HG03469 (cell line): ENCODE data around the gene TMSB10.
"Not testable (repeated sequence)": the region's sequence is repeated elsewhere in the genome, so short reads cannot be mapped to it uniquely, and the experiment has no call there.

ENCODE experiments used
- ATAC-seq: cut with Tn5 transposase; IDR thresholded peaks from one replicate; pipeline ENCODE4 v1.9.1; 2021; ENCODE audit warnings: mild to moderate bottlenecking, moderate library complexity, moderate number of reproducible peaks; ENCODE audit not compliant: unreplicated experiment

The TMSB10 gene

DNA sequence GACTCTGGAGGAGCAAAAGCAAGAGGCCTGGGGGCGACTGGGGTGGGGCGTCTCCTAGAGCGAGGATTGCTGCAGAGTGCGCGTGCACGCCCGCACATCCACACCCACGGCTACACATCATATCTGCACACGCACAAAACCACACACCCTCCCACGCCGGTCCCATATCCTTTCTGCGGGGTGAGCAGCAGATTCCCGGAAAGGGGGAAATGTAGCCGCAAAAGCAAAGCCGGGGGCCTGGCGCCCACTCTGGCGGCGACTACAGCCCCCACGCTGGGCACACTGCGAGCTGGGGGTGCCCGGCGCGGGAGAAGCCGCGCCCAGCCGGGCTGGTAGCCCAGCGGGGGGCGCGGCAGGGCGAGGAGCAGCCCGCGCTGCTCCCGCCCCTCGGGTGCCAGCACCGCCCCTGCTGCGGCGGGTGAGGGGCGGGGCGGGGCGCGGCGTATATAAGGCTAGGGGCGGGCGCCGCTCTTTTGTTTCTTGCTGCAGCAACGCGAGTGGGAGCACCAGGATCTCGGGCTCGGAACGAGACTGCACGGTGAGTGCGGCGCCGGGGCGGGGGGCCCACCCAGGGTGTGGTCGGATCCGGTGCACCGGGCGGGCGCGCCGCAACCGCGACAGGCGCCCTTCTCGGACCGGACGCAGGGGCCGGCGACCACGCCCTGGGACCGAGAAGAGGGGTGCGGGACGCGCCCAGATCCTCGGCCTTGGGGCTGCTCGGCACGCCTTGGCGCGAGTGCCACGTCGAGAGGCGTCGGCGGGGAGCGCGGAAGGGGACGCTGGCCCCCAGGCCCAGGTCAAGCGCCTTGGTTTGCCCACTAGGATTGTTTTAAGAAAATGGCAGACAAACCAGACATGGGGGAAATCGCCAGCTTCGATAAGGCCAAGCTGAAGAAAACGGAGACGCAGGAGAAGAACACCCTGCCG lies at the start of gene TMSB10:
TSS of gene TMSB10 (plus strand) at position 476 of the 927 bp plus-strand sequence.
- ATAC-seq = peak; percentile 49

DNA sequence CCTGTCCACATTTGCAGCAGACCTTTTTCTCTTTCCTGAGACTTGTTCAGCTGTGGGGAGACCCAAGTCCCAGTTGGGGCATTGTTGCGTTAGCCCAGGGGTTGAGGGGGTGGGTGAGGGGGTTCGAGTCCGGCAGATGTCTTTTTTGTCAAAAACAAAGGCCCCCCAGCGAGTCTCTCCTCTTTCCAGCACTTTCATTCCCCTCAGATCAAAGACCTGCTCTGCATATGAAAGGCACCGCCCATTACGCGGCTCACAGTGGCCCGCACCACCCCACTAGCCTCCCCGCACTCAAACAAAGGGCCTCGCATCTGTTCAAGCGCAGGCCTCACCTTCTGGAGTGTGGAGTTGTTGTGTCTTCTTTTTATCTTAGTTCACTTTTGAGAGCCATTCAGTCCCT lies 49.7 kb upstream of the TMSB10 start:
- ATAC-seq = no peak

- ATAC-seq = peak; percentile 91
These were observed 48.7 kb upstream of the TMSB10 start for GRCh38 chr2:84856787-84857186.

DNA sequence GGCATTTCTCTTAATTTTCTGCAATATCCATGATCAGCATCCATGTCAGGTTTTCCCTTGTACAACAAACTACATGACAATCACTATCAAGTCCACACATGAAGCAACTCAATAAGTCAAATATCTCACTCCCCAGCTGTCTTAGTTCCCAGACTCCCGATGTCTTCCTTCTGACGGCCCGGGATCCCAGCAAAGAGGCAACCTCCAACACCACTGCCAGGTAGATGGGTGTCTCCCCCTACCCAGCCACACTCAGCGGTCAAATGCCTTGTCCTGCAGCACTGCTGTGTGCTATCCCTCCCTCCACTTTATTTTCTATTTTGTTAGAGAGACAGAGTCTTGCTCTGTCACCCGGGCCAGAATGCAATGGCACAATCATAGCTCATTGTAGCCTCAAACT lies 47.9 kb upstream of the TMSB10 start:
- no peak for ATAC-seq

- ATAC-seq = no peak
These were observed 47.3 kb upstream of the TMSB10 start for GRCh38 chr2:84858123-84858522.

- no peak for ATAC-seq
These were observed 46.5 kb upstream of the TMSB10 start for GRCh38 chr2:84858937-84859336.

- ATAC-seq = no peak
These were observed 43.9 kb upstream of the TMSB10 start for GRCh38 chr2:84861539-84861938.

DNA sequence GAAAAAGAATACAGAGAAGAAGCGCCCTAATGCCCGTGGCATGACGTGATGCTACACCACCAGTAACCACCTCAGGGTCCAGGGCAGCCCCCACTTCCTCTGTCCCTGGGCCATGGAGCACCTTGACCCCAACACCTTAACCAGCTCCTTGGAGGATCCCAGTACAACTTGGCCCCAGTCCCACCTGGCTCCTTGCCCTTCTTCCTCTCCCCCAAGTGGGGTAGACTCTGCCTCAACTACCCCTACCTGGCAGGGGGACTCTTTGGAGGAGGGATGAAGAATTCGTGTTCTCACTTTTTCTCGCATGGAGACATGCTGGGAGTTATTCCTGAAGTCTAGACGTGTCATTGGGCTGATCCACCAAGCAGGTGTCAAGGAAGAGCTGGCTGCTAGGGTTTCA lies 43.5 kb upstream of the TMSB10 start:
- ATAC-seq = no peak

DNA sequence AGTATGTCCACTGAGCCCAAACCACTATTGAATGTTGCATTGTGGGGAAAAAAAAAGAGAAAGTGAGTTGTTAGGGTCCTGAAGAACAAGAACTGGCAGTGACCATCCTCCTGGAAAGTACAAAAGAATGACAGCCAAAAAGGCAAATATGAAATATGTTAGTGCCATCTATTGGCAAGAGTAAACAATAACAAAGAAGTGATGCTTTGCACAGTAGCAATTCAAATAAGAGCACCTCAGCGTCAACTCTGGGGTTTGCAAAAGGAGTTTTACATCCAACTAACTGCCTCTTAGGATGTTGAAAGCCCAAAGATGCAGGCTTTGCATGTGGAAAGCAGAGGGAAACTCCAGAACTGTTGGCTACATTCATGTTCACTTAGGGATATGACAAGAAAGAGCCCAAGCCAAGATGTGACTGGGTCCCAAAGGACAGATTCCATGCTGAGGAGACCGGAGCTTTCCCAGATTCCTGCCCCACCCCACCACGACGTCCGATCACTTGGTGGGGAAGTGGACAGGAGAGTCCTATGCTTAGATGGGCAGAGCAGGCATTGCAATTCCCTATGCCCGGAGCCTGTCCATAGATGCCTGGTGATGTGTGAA lies 40.2 kb upstream of the TMSB10 start:
- peak; percentile 67 for ATAC-seq

- no peak for ATAC-seq
These were observed 39.3 kb upstream of the TMSB10 start for GRCh38 chr2:84866122-84866521.

GRCh38 chr2:84868327-84868726 lies 37.1 kb upstream of the TMSB10 start:
- not testable (repeated sequence) for ATAC-seq

- ATAC-seq = no peak
These were observed 35.1 kb upstream of the TMSB10 start for GRCh38 chr2:84870306-84870705.

- ATAC-seq = not testable (repeated sequence)
These were observed 32.8 kb upstream of the TMSB10 start for GRCh38 chr2:84872691-84873090.

GRCh38 chr2:84873350-84873749 lies 32.1 kb upstream of the TMSB10 start:
- ATAC-seq = no peak

GRCh38 chr2:84874381-84875212 lies 30.9 kb upstream of the TMSB10 start:
- no peak for ATAC-seq

DNA sequence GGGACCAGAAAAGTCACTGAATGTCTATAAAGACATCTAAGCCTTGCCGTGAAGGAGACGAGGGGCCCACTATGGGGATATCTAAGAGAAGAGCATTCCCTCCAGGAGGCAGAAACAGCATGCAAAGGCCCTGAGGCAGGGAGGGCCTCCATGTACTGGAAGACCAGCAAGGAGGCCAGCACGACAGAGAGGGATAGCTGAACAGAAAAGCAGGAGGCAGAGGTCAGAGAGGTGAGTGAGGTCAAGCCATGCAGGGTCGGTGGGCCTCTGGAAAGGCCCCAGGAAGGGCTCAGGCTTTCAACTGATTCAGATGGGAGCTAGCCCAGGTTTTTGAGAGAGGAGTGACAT lies 30.3 kb upstream of the TMSB10 start:
- no peak for ATAC-seq

- ATAC-seq = not testable (repeated sequence)
These were observed 29.8 kb upstream of the TMSB10 start for GRCh38 chr2:84875619-84876018.

DNA sequence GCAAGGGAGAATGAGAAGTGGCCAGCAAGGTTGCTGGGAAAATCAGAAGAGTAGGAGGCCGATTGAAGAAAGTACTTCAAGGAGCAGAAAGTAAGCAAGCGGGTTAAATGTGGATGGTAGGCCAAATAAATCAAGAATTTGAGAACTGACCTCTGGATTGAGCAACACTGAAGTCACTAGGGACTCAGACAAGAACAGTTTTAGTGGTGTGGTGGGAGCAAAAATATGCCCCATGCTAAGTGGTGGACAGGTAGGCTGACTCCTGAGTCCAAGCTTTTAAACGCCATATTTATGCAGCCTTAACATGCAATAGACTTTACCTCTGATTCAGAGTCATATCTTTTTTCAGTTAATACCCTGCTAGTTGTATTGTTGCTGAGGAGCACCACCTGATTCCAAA lies 29.1 kb upstream of the TMSB10 start:
- no peak for ATAC-seq

DNA sequence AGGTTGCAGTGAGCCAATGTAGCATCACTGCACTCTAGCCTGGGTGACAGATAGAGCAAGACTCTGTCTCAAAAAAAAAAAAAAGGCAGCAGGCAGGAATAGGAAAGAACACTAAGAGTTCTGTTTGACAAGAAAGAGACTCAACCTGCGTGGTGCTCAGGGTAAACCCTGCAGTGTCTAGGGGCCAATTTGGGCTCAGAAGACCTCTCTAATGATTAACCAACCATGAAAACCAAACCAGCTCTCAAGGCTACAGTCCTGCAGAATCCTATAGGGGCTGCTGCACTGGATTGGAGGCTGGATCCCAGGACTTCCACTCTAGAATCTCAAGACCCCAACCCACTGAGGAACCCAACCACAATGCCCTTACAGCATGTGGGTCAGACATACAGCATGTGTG lies 27.0 kb upstream of the TMSB10 start:
- no peak for ATAC-seq

DNA sequence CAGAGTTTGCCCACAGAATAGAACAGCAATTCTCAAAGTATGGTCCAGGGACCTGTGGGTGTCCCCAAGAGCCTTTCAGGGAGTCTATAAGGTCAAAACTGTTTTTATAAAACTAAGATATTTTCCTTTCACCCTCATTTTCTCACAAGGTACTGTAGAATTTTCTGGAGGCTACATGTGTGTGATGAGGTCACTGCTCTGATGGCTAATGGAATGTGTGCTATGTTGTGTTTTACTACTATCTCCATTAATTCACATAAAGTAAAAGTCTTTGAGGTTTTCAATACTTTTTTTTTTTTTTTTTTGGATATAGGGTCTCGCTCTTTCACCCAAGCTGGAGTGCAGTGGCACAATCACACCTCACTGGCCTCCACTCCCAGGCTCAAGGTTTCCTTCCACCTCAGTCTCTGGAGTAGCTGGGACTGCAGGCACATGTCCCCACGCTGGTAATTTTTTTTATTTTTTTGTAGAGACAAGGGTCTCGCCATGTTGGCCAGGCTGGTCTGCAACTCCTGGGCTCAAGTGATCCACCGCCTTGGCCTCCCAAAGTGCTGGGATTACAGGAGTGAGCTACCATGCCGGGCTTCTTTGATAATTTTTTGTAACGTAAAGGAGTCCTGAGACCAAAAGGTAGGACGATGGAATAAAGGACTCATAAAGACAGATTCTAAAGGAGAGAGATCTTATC lies 26.4 kb upstream of the TMSB10 start:
- no peak for ATAC-seq
